ENCODE data around the gene AUNIP.

DNA sequence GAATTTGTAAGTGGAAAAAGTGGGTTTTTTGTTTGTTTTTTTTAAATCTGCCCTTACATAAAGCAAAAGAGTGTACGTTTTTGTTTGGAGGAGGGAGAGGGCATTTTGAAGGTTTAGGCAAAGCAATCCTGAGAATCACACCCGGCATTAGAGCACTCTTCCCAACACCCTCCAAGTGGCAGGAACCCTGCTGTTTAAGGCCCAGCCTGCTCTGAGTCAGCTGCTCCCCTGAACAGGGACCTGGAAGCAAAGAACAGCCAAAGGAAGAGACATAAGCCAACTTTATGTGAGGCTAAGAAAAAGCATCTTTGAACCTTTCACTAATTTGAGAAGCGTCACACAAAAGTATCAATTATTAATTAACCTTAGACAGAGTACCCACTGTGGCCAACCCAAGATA, 22.6 kb downstream of the AUNIP start:
- TF ChIP-seq TAF1 (IDR thresholded peaks at IDR 0.05; ENCODE audit: low read depth) (no peak), ZBTB7A (IDR thresholded peaks at IDR 0.05; ENCODE audit: low read depth) (no peak), FOXM1 (IDR thresholded peaks at IDR 0.05; ENCODE audit: borderline replicate concordance, low read depth) (no peak), EGR1 (IDR thresholded peaks at IDR 0.05) (no peak)
- TF ChIP-seq, protein P1, sequence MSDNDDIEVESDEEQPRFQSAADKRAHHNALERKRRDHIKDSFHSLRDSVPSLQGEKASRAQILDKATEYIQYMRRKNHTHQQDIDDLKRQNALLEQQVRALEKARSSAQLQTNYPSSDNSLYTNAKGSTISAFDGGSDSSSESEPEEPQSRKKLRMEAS (IDR thresholded peaks at IDR 0.05), result no peak
- TF ChIP-seq, protein P2, sequence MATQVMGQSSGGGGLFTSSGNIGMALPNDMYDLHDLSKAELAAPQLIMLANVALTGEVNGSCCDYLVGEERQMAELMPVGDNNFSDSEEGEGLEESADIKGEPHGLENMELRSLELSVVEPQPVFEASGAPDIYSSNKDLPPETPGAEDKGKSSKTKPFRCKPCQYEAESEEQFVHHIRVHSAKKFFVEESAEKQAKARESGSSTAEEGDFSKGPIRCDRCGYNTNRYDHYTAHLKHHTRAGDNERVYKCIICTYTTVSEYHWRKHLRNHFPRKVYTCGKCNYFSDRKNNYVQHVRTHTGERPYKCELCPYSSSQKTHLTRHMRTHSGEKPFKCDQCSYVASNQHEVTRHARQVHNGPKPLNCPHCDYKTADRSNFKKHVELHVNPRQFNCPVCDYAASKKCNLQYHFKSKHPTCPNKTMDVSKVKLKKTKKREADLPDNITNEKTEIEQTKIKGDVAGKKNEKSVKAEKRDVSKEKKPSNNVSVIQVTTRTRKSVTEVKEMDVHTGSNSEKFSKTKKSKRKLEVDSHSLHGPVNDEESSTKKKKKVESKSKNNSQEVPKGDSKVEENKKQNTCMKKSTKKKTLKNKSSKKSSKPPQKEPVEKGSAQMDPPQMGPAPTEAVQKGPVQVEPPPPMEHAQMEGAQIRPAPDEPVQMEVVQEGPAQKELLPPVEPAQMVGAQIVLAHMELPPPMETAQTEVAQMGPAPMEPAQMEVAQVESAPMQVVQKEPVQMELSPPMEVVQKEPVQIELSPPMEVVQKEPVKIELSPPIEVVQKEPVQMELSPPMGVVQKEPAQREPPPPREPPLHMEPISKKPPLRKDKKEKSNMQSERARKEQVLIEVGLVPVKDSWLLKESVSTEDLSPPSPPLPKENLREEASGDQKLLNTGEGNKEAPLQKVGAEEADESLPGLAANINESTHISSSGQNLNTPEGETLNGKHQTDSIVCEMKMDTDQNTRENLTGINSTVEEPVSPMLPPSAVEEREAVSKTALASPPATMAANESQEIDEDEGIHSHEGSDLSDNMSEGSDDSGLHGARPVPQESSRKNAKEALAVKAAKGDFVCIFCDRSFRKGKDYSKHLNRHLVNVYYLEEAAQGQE (IDR thresholded peaks at IDR 0.05; ENCODE audit: low read depth), result no peak
